Gastrocnemius medialis (tissue), 4 donors: ENCODE data around the gene PID1.

Experiments
- POLR2A ChIP-seq, 2 donors: fragments of 450-650 bp; IDR thresholded peaks; one replicate each; pipeline ENCODE4 v1.6.1; 2017; ENCODE audit warnings: antibody characterized with exemption in 2 of 2, mild to moderate bottlenecking in 2 of 2, moderate library complexity in 2 of 2
- TF ChIP-seq, protein P1 (sequence below), 5 experiments: fragments of 450-650 bp in 3 of 5; fragments of 200-600 bp in 2 of 5; sonication (generic) in 2 of 5; IDR thresholded peaks in 4 of 5; conservative IDR thresholded peaks in 1 of 5; 1 replicate in 4 of 5; 2 replicates in 1 of 5; pipeline ENCODE4 v1.5.1; 2016 to 2019; ENCODE audit warnings: antibody characterized with exemption in 5 of 5, mild to moderate bottlenecking in 3 of 5, moderate library complexity in 3 of 5

DNA sequence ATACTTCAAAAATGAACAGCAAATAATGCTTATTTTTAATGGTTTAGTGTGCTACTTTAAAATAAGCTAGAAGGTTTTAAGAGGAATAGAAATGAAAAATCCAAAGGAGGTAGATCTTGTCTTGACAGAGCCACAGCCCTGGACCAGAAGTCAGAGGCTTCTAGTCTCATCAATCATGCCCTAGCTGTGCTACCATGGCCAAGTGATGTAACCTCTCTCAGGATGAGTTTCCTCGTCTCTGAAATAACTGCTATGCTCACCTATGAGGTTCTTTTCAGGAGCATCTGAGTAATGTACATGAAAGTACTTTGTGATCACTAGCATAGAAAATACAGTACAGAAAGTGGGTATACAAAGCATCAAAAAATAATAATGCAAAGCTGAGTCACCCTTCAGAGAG, 248.4 kb downstream of the PID1 start:
- TF ChIP-seq, protein P1, sequence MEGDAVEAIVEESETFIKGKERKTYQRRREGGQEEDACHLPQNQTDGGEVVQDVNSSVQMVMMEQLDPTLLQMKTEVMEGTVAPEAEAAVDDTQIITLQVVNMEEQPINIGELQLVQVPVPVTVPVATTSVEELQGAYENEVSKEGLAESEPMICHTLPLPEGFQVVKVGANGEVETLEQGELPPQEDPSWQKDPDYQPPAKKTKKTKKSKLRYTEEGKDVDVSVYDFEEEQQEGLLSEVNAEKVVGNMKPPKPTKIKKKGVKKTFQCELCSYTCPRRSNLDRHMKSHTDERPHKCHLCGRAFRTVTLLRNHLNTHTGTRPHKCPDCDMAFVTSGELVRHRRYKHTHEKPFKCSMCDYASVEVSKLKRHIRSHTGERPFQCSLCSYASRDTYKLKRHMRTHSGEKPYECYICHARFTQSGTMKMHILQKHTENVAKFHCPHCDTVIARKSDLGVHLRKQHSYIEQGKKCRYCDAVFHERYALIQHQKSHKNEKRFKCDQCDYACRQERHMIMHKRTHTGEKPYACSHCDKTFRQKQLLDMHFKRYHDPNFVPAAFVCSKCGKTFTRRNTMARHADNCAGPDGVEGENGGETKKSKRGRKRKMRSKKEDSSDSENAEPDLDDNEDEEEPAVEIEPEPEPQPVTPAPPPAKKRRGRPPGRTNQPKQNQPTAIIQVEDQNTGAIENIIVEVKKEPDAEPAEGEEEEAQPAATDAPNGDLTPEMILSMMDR (IDR thresholded peaks at IDR 0.05 in 4 of 5, conservative IDR thresholded peaks at IDR 0.05 in 1 of 5): no peak
- TF ChIP-seq POLR2A (IDR thresholded peaks at IDR 0.05): no peak
